Stimulated activated CD4-positive, alpha-beta T cell treated with anti-CD3 and anti-CD28 coated beads, Interleukin-4, amount 100 ng/mL, for 48 hours (primary cell): ENCODE results near the gene ITPRIPL2.

ENCODE experiments used
- DNase-seq, 2 donors: peaks; one replicate each; pipeline ENCODE4 v3.0.0-alpha.2; 2020; ENCODE audit warnings: low read depth in 2 of 2

Gene ITPRIPL2

GRCh38 chr16:19113577-19114358 lies at the start of gene ITPRIPL2:
Gene ITPRIPL2, plus strand, starts transcription at chr16:19113964. Its CDS starts 498 bp downstream, at chr16:19114462.
- DNase-seq, result no peak

GRCh38 chr16:19066988-19067348 lies 46.8 kb upstream of the ITPRIPL2 start:
- no peak for DNase-seq

GRCh38 chr16:19067349-19068236 lies 46.2 kb upstream of the ITPRIPL2 start, which contains the start of gene COQ7:
Gene COQ7, plus strand, starts transcription at chr16:19067614. Its CDS starts 51 bp downstream, at chr16:19067665.
- DNase-seq, result peak; percentile 99

- DNase-seq, result no peak
These were observed 45.4 kb upstream of the ITPRIPL2 start for GRCh38 chr16:19068237-19068815.

DNA sequence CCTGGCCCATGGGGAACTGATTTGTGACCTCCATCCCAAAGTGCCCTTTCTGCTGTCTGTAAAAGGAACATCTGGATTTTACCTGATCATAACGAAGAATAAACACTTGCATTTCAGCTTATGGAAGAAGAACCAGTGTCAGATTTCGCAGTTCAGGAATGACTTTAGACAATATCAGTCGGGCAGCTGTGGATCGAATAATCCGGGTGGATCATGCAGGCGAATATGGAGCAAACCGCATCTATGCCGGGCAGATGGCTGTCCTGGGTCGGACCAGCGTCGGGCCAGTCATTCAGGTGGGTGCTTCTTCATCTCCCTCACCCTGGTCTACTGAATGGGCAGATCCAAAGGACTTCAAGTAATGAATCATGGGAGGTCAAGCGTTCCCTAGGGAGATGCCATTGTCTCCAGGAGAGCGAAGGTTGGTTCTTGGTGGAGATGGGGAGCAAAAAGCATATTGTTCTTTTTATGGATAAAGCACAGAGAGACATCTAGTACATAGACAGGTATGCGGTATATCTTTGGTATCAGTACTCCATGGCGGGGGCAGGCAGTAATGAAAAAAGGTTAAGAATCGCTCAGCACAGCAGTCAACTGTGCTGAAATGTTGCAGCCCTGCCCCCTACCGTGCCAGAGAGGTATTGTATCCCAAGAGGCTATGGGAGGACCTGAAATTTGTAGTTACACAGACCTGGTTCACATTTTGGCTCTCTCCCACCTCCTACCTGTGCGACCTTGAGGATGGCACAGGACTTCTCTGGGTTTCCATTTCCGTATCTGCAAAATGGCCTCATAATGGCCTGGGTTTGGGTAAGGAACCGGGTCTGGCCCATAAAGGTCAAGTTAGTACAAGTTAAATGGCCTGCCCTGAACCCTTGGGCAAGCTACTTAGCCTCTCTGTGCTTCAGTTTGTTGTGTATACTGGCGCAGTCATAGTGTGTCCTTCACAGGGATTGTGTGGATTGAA lies 41.7 kb upstream of the ITPRIPL2 start:
- DNase-seq, result peak; percentile 51 to 61

DNA sequence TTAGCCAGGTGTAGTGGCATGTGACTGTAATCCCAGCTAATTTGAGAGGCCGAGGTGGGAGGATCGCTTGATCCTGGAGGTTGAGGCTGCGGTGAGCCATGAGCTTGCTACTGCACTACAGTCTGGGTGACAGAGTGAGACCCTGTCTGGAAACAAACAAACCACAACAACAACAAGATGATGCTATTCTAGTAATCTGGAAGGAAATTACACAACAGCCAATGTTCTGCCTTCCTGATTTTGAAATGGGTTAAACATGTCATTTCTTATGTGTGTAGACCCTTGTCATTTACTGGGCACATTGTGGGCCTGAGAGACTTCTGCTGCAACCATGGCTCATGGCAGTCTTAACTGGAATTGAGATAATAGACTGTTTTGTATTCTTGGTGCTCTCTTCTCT lies 40.4 kb upstream of the ITPRIPL2 start:
- DNase-seq, result no peak

DNA sequence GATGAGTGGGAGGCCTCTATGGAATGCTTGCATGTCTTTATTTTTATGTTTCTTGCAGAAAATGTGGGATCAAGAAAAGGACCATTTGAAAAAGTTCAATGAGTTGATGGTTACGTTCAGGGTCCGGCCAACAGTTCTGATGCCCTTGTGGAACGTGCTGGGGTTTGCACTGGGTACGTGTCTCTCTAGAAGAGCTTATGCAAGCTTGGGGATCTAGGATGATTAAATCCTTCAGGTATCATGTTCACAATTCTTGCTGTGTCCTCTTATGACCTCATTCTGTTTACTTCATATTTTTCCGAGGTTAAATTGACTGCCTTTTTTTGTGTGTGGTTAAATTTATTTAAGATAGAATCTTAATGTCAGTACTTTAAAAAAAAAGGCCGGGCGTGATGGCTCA lies 39.9 kb upstream of the ITPRIPL2 start:
- no peak for DNase-seq

DNA sequence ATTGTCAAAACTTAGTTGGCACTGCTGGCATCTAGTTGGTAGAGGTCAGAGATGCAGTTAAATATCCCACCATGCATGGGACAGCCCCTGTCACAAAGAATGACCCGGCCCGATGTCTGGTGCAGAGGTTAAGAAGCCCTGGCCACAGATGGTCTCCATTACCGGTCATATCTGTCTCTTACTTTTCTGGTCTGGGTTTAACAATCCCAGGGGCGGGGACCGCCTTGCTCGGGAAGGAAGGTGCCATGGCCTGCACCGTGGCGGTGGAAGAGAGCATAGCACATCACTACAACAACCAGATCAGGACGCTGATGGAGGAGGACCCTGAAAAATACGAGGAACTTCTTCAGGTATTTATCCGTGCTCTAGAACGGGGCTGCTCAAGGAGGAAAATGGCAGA lies 38.3 kb upstream of the ITPRIPL2 start:
- DNase-seq, result no peak

GRCh38 chr16:19077879-19078278 lies 35.9 kb upstream of the ITPRIPL2 start:
- no peak for DNase-seq

DNA sequence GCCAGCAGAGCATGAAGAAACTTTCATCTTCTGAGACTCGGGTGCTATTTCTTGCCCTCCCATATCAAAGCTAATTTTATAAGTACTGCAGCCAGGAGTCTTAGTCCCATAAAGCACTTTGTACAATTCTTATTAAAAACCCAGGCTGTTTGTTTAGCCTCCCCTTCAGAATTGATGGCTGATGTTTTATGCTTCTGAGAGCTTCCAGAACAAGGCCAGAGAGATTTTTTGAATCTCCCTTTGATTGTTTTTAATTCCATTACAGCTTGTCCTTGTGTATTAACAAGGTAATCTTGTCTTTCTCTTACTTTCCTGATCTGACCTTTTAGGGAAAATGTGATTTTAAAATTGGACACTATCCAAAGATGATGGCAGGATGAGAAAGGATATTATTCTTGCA lies 30.1 kb upstream of the ITPRIPL2 start:
- DNase-seq, result no peak

GRCh38 chr16:19084139-19084538 lies 29.6 kb upstream of the ITPRIPL2 start:
- no peak for DNase-seq

DNA sequence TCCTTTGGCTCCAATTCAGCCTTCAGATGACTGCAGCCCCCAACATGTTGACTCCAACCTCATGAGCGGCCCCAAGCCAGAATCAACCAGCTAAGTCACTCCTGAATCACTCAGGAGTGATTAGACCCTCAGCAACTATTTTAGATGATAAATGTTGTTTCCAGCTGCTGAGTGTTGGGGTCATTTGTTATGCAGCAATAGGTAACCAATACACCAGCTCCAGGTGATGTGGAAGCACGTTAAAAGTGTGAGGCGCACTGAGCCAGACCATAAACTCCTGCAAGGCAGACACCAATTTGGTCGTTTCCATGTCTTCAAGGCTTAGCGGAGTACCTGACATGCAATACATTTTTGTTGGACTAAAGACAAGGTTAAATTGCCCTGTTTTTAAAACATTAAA lies 28.9 kb upstream of the ITPRIPL2 start:
- no peak for DNase-seq

- DNase-seq, result no peak
These were observed 28.0 kb upstream of the ITPRIPL2 start for GRCh38 chr16:19085679-19086200.

DNA sequence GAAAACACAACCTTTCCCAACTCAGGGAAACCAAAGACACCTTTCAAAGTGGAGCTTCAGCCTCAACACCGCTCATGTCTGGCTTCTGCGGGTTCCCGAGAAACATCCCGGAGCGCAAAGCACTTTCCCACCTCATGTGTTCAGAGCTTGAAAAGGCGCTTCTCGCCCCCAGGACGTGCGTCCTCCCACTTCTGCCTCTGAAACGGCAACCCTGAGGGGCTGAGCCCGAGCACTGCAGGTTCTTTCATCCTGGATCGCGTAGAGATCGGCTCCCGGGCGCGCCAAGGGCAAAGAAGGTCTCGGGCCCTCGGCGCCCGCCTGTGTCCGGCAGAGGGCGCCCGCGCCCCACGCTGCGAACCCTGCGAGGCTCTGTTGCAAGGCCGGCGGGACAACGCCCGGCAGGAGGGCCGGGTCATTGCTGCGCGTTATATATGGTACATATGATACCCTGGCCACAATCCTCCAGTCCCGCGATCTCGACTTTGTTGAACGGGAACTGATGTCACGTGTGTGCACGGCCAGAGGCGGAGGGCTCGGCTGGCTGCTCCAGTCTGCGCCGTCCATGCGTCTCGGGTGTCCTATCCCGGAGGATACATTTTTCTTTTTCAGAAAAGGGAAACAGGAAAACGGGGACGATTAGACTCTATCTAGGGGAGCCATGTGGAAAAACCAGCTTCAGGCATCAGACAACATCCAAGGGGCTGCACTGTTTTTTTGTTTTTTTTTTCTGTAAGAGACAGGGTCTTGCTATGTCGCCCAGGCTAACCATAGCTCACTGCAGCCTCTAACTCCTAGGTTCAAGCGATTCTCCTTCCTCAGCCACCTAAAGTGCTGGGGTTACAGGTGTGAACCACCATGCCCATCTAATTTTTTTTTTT lies 27.2 kb upstream of the ITPRIPL2 start:
- DNase-seq, result peak; percentile 74 to 80

GRCh38 chr16:19088341-19088916 lies 25.3 kb upstream of the ITPRIPL2 start:
- DNase-seq, result no peak

DNA sequence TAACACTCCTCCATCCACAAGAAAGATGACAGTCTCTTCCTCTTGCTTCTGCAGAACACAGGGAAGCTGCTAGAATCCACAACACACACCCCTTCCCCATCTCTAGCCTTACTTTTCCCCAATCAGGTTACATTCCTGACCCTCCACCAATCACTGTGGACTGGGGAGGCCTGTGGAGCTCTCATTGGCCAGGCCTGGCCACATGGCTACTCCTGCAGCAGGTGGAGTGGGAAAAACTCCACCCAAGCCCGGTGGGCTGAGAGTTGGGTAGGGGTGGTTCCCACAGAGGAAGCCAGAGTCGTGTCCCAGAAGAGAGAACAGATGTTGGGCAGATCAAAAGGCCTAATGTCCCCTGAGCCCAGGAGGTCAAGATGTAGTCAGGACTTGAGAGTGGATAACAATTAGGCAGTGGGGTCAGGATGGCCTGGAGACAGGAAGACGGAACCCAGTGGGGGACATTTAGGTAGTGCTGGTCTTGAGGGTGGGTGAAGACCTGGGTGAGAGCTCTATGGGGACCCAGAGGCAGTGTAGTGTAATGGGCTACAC lies 24.3 kb upstream of the ITPRIPL2 start:
- DNase-seq, result no peak

DNA sequence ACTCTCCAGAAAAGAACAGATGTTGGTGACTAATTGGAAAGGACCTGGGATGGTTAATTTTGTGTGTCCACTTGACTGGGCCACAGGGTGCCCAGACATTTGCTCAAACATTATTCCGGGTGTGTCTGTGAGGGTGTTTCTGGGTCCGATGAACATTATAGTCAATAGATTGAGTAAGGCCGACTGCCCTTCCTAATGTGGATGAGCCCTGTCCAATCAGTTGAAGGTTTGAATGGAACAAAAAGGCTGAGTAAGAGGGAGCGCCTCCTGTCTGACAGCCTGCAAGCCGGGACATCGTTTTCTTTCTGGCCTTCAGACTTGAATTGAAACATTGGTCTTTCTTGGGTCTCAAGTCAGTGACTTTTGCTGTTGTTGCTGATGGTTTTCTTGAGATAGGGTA lies 22.8 kb upstream of the ITPRIPL2 start:
- no peak for DNase-seq

- no peak for DNase-seq
These were observed 20.9 kb upstream of the ITPRIPL2 start for GRCh38 chr16:19092653-19093410.
